Heart left ventricle (tissue), 16 donors: Measurements from ENCODE around the gene ST7. TPM values are rescaled to one million over a fixed set of nuclear protein-coding genes. Genes with fewer than 3 reads are reported as not detected.

Experiments
- ATAC-seq, 4 donors: fragments of 200-7000 bp; cut with Tn5 transposase; one replicate each; pipeline ENCODE4 v1.9.1; 2020 to 2022; ENCODE audit warnings: moderate library complexity in 4 of 4, mild to moderate bottlenecking in 3 of 4, moderate number of reproducible peaks in 1 of 4
- DNase-seq, 5 donors: peaks; one replicate each; pipeline ENCODE4 v3.0.0-alpha.2; 2020
- H3K27ac ChIP-seq, 12 donors: fragments of 200-600 bp; sonication (generic) in 4 of 12; one replicate each; pipeline versions ENCODE4 v1.5.0 to v1.8.0; 2016 to 2022; ENCODE audit warnings: mild to moderate bottlenecking in 2 of 12
- H3K27me3 ChIP-seq, 9 donors: fragments of 200-600 bp; sonication (generic) in 2 of 9; one replicate each; pipeline versions ENCODE4 v1.5.1 to v1.8.0; 2016 to 2022; ENCODE audit warnings: mild to moderate bottlenecking in 3 of 9
- H3K36me3 ChIP-seq, 9 donors: fragments of 200-600 bp; sonication (generic) in 2 of 9; one replicate each; pipeline versions ENCODE4 v1.5.0 to v1.8.0; 2018 to 2022; ENCODE audit warnings: mild to moderate bottlenecking in 2 of 9
- H3K4me1 ChIP-seq, 12 donors: fragments of 200-600 bp; sonication (generic) in 4 of 12; one replicate each; pipeline versions ENCODE4 v1.5.0 to v1.8.0; 2016 to 2022; ENCODE audit warnings: mild to moderate bottlenecking in 3 of 12
- H3K4me3 ChIP-seq, 12 donors: fragments of 200-600 bp; sonication (generic) in 4 of 12; one replicate each; pipeline versions ENCODE4 v1.5.0 to v1.8.0; 2017 to 2022; ENCODE audit warnings: mild to moderate bottlenecking in 9 of 12, moderate library complexity in 4 of 12
- H3K9me3 ChIP-seq, 12 donors: fragments of 200-600 bp; sonication (generic) in 4 of 12; one replicate each; pipeline versions ENCODE4 v1.5.0 to v1.8.0; 2016 to 2022; ENCODE audit warnings: mild to moderate bottlenecking in 1 of 12
- CTCF ChIP-seq, 12 donors: fragments of 200-600 bp; sonication (generic) in 4 of 12; IDR thresholded peaks; one replicate each; pipeline versions ENCODE4 v1.5.0 to v1.8.0; 2018 to 2022; ENCODE audit warnings: antibody characterized with exemption in 12 of 12, mild to moderate bottlenecking in 5 of 12
- POLR2A ChIP-seq, 2 donors: fragments of 450-650 bp; IDR thresholded peaks; one replicate each; pipeline ENCODE4 v1.6.1; 2017; ENCODE audit warnings: antibody characterized with exemption in 2 of 2, mild to moderate bottlenecking in 2 of 2, moderate library complexity in 2 of 2
- WGBS, 4 donors: extraction: QIAGEN DNeasy Blood & Tissue Kit in 2 of 4; methylation state at CpG; one replicate each; pipeline versions ENCODE4 v1.1.5 to v1.1.7; 2013 to 2018; 5-methylcytosine and 5-hydroxymethylcytosine counted together
- intact Hi-C, 10 donors: fragments of 100-400 bp; cut with DNase I; formaldehyde crosslinking; loops; one replicate each; pipeline versions ENCODE4 v1.11.1 to v1.14.2; 2022
- polyA plus RNA-seq, 2 donors: library from polyadenylated mRNA; stranded (reverse); fragments of 200-250 nt; gene quantifications; one replicate each; pipeline ENCODE4 v1.2.3, GENCODE V29; 2013
- total RNA-seq, 9 donors: library from RNA; depleted of rRNA in 2 of 9; stranded (reverse); fragments of >200 nt in 2 of 9; fragmentation: NEBNext Ultra II Directional in 3 of 9; extraction: Animal tissue kit (Norgen Biotek cat#: 25700) in 3 of 9; gene quantifications; one replicate each; pipeline versions ENCODE4 v1.1.0 to v1.2.4, GENCODE V29; 2016 to 2023
- donor health status: ischemic (EF 13 %, LVEDD 7.1; RV severe dilation, severe dysfunction).
- donor health status: healthy with polysubstance abuse.
- donor health status: DM: no; HTN: yes; CAD: no.
- donor health status: DM: no; HTN: no; CAD: no.
- donor health status: ischemic (EF 25% LVEDD 6.9; RV normal size, moderate dysfunction).
- donor health status: ischemic (EF 25% LVEDD 5.7; RV mildly dilated, moderate dysfunction).
- donor health status: healthy.
- donor health status: DM: yes; HTN: yes; CAD: no.
- donor health status: ischemic (EF 35%, LVEDD 5.7; RV mildly dilated, moderate dysfunction).
- donor health status: nonischemic (EF 11% LVEDD 7.7; RV severe dilation, severe dysfunction).
- donor health status: DM: yes; HTN: yes; CAD: no.
- donor health status: PGD.
- donor health status: ischemic (EF 29% LVEDD 5.4; RV normal size, mild dysfunction).
- donor health status: nonischemic (EF 23%, LVEDD 6.1; RV moderate dilation, normal function).

The ST7 gene
- total and polyA plus RNA-seq, 11 donors = 16.0 to 41.3 (median 25.5) TPM

- peaks cover 0 to 4% (median 0%) of the 10 kb centered on the region in 12 donors for H3K4me1 ChIP-seq
- ATAC-seq = no peak
- no peak for DNase-seq
- no peaks in the 10 kb centered on the region for H3K9me3 ChIP-seq
- no peak overlapping the region for H3K27ac ChIP-seq
- 82 to 97% (median 95%) methylated on average over 1 of the region's 1 CpG for WGBS, 4 donors
- H3K36me3 ChIP-seq = no peaks in the 10 kb centered on the region
- TF ChIP-seq POLR2A (IDR thresholded peaks at IDR 0.05) (no peak), CTCF (IDR thresholded peaks at IDR 0.05) (no peak)
- H3K4me3 ChIP-seq = no peak overlapping the region
- intact Hi-C loops = no loop called here
- no peaks in the 10 kb centered on the region for H3K27me3 ChIP-seq
Measured at GRCh38 chr7:116977172-116977571, 23.9 kb downstream of the ST7 start.

GRCh38 chr7:116978006-116978405, 24.7 kb downstream of the ST7 start:
- no peak for TF ChIP-seq CTCF (IDR thresholded peaks at IDR 0.05)
- TF ChIP-seq POLR2A (IDR thresholded peaks at IDR 0.05) = no peak
- Histone ChIP-seq H3K4me3 (no peak overlapping the region), H3K9me3 (no peaks in the 10 kb centered on the region), H3K27ac (no peak overlapping the region), H3K4me1 (peaks cover 0 to 4% (median 0%) of the 10 kb centered on the region in 12 donors), H3K36me3 (no peaks in the 10 kb centered on the region), H3K27me3 (no peaks in the 10 kb centered on the region)
- 23 to 39% (median 35%) methylated on average over 1 of the region's 1 CpG for WGBS, 4 donors
- no peak for DNase-seq
- no peak for ATAC-seq
- intact Hi-C loops = no loop called here

- 90 to 98% (median 93%) methylated on average over 3 of the region's 3 CpGs for WGBS, 4 donors
- ATAC-seq (no peak), DNase-seq (no peak)
- peaks cover 0 to 4% (median 0%) of the 10 kb centered on the region in 12 donors for H3K4me1 ChIP-seq
- H3K27ac ChIP-seq = no peak overlapping the region
- H3K27me3 ChIP-seq = no peaks in the 10 kb centered on the region
- H3K9me3 ChIP-seq = no peaks in the 10 kb centered on the region
- intact Hi-C loops = no loop called here
- no peak for TF ChIP-seq POLR2A (IDR thresholded peaks at IDR 0.05)
- no peak for TF ChIP-seq CTCF (IDR thresholded peaks at IDR 0.05)
- H3K36me3 ChIP-seq = no peaks in the 10 kb centered on the region
- no peak overlapping the region for H3K4me3 ChIP-seq
Measured at GRCh38 chr7:116979430-116979829, 26.1 kb downstream of the ST7 start.

GRCh38 chr7:116980354-116980753, 27.1 kb downstream of the ST7 start:
- TF ChIP-seq CTCF (IDR thresholded peaks at IDR 0.05) (no peak), POLR2A (IDR thresholded peaks at IDR 0.05) (no peak)
- WGBS, 4 donors = 70 to 78% (median 75%) methylated on average over 4 of the region's 4 CpGs

More at GRCh38 chr7:116980354-116980753, 27.1 kb downstream of the ST7 start:
- H3K4me3 ChIP-seq = no peak overlapping the region
- ATAC-seq (no peak), DNase-seq (no peak)
- H3K4me1 ChIP-seq = peaks cover 0 to 4% (median 0%) of the 10 kb centered on the region in 12 donors
- no peaks in the 10 kb centered on the region for H3K27me3 ChIP-seq
- H3K36me3 ChIP-seq = no peaks in the 10 kb centered on the region
- no peaks in the 10 kb centered on the region for H3K9me3 ChIP-seq
- H3K27ac ChIP-seq = no peak overlapping the region
- intact Hi-C loops = loop anchor here in 4 of 10 donors (5.0 to 10.0 kb wide), 2 partner anchors 46 to 48 kb away; no protein-coding TSS in a partner anchor
